HG03378 (cell line): ENCODE measurements around the gene ZNF771.
"Not testable (repeated sequence)": the region's sequence is repeated elsewhere in the genome, so short reads cannot be mapped to it uniquely, and the experiment has no call there.

ENCODE experiments used
- ATAC-seq: cut with Tn5 transposase; IDR thresholded peaks from one replicate; pipeline ENCODE4 v1.9.1; 2021; ENCODE audit warnings: mild to moderate bottlenecking, moderate library complexity; ENCODE audit not compliant: unreplicated experiment

ZNF771 gene

DNA sequence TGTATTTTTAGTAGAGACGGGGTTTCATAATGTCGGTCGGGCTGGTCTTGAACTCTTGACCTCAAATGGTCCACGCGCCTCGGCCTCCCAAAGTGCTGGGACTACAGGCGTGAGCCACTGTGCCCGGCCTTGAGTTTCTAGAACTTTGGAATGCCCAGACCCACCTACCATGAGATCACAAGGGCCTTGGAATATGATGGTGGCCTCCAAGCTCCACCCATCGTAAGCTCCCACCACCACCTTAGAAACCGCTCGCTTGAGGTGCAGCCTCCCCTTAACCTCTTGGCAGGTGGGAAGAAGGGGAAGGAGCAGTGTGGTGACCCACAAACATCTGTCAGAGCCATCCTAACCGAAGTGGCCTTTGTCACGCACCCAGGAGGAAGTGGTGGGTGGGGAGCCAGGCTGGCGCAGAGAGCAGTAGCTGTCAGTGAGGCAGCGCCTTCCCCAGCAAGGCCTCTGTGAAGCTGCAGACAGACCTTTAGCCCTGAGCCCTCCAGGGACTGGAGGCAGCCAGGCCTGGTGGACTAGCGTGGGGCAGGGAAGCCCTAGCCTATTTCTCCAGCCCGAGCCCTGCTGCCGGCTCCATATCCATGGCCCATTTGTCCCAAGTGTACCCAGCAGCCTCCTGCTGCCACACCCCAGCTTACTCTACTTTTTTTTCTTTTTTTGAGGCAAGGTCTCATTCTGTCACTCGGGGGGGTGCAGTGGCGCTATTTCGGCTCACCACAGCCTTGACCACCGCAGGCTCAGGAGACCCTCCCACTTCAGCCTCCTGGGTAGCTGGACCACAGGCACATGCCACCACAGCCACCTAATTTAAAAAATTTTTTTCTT lies 51.4 kb downstream of the ZNF771 start:
- peak; percentile 74 for ATAC-seq

DNA sequence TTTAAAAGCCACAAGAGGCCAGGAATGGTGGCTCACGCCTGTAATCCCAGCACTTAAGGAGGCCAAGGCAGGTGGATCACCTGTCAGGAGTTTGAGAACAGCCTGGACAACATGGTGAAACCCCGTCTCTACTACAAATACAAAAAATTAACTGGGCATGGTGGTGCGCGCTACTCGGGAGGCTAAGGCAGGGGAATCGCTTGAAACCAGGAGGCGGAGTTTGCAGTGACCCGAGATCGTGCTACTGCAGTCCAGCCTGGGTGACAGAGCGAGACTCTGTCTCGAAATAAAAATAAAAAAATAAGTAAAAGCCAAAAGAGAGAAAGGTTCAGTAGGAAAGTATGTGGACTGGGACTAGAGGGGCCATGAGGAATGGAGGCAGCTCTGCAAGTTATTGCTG lies 52.0 kb downstream of the ZNF771 start:
- no peak for ATAC-seq

DNA sequence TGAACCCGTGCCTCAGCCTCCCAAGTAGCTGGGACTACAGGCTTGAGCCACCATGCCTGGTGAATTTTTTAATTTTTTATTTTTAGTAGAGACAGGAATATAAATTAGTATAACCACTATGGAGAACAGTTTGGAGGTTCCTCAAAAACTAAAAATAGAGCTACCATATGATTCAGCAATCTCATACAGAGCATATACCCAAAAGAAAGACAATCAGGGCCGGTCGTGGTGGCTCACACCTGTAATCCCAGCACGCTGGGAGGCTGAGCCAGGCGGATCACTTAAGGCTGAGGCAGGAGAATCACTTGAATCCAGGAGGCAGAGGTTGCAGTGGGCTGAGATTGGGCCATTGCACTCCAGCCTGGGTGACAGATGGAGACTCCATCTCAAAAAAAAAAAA lies 54.0 kb downstream of the ZNF771 start:
- ATAC-seq: not testable (repeated sequence)

DNA sequence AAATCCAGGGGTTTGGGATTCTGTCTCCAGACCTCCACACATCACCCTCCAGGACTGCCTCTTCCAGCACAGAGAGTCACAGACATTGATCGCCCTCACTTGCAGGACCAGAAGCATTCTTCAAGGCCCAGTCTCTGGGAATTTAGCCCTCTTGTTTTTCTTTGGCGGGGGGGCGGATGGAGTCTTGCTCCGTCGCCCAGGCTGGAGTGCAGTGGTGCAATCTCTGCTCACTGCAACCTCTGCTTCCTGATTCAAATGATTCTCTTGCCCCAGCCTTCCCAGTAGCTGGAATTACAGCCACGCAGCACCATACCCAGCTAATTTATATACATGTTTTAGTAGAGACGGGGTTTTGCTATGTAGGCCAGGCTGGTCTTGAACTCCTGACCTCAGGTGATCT lies 56.7 kb downstream of the ZNF771 start:
- ATAC-seq: no peak
